ENCODE measurements around the gene SEZ6L.

- TF ChIP-seq POLR2AphosphoS5 (IDR thresholded peaks at IDR 0.05; ENCODE audit: low read depth, low read length) (no peak), POLR2A (IDR thresholded peaks at IDR 0.05; ENCODE audit: low read depth, low read length) (no peak), TAF1 (IDR thresholded peaks at IDR 0.05; ENCODE audit: low read depth, low read length) (no peak), SPI1 (IDR thresholded peaks at IDR 0.05; ENCODE audit: low read depth, low read length) (peak; percentile 97)
Measured at GRCh38 chr22:26428515-26429457, 259.5 kb downstream of the SEZ6L start, which contains the start of gene ASPHD2.
